Ureter (tissue), 1 donor: ENCODE measurements around the gene GLYATL3. TPM values are rescaled to one million over a fixed set of nuclear protein-coding genes. Genes with fewer than 3 reads are reported as not detected.

Source experiments
- DNase-seq: peaks from one replicate; pipeline ENCODE4 v3.0.0-alpha.2; 2020; ENCODE audit warnings: low spot score
- total RNA-seq: library from RNA; stranded (reverse); gene quantifications from one replicate; pipeline ENCODE4 v1.2.4, GENCODE V29; 2023
- donor health status: DM: yes; HTN: yes; CAD: no.

Gene GLYATL3
- total RNA-seq, 1 donor from 2014 or later = not detected

- DNase-seq = no peak
Measured at GRCh38 chr6:49514571-49515484, 15.1 kb downstream of the GLYATL3 start.

- DNase-seq = no peak
Measured at GRCh38 chr6:49515485-49516146, 15.9 kb downstream of the GLYATL3 start.

GRCh38 chr6:49516147-49516505 is 16.4 kb downstream of the GLYATL3 start:
- no peak for DNase-seq

GRCh38 chr6:49517919-49518318 is 18.2 kb downstream of the GLYATL3 start:
- no peak for DNase-seq

- DNase-seq = no peak
Measured at GRCh38 chr6:49519660-49520059, 19.9 kb downstream of the GLYATL3 start.

- DNase-seq = no peak
Measured at GRCh38 chr6:49522710-49523593, 23.2 kb downstream of the GLYATL3 start.

GRCh38 chr6:49523901-49524300 is 24.2 kb downstream of the GLYATL3 start:
- no peak for DNase-seq

GRCh38 chr6:49524541-49524940 is 24.8 kb downstream of the GLYATL3 start:
- DNase-seq = no peak

- no peak for DNase-seq
Measured at GRCh38 chr6:49526598-49526997, 26.9 kb downstream of the GLYATL3 start.

GRCh38 chr6:49527320-49527719 is 27.6 kb downstream of the GLYATL3 start:
- DNase-seq = no peak

GRCh38 chr6:49528571-49528970 is 28.8 kb downstream of the GLYATL3 start:
- no peak for DNase-seq

- no peak for DNase-seq
Measured at GRCh38 chr6:49530141-49530776, 30.5 kb downstream of the GLYATL3 start.

GRCh38 chr6:49531774-49532569 is 32.2 kb downstream of the GLYATL3 start:
- DNase-seq = no peak

GRCh38 chr6:49535795-49536194 is 36.1 kb downstream of the GLYATL3 start:
- no peak for DNase-seq

GRCh38 chr6:49539102-49539501 is 39.4 kb downstream of the GLYATL3 start:
- DNase-seq = no peak

- no peak for DNase-seq
Measured at GRCh38 chr6:49540614-49541013, 40.9 kb downstream of the GLYATL3 start.

- no peak for DNase-seq
Measured at GRCh38 chr6:49541210-49541724, 41.5 kb downstream of the GLYATL3 start.

GRCh38 chr6:49541936-49542335 is 42.2 kb downstream of the GLYATL3 start:
- no peak for DNase-seq

GRCh38 chr6:49543087-49543858 is 43.5 kb downstream of the GLYATL3 start:
- DNase-seq = no peak

GRCh38 chr6:49546331-49546730 is 46.6 kb downstream of the GLYATL3 start:
- DNase-seq = no peak
